SK-N-SH treated with all-trans-retinoic acid at 6 μM for 48 hours (cell line): ENCODE measurements around the gene LIPM.

Experiments
- ATAC-seq: fragments of 200-7000 bp; cut with Tn5 transposase; 3 replicates; pipeline ENCODE4 v1.9.1; 2020; ENCODE audit warnings: mild to moderate bottlenecking, moderate library complexity
- ARNTL ChIP-seq: fragments of 450-650 bp; formaldehyde crosslinking; IDR thresholded peaks from 2 replicates; pipeline ENCODE4 v1.5.0; 2020; ENCODE audit warnings: low read depth, mild to moderate bottlenecking, moderate library complexity, borderline replicate concordance
- BACH2 ChIP-seq: fragments of 250-450 bp; sonication (Bioruptor Pico); IDR thresholded peaks from 2 replicates; pipeline ENCODE4 v1.9.0; 2021; ENCODE audit warnings: mild to moderate bottlenecking, borderline replicate concordance
- CSDC2 ChIP-seq: fragments of 250-450 bp; sonication (Bioruptor Pico); IDR thresholded peaks from 2 replicates; pipeline ENCODE4 v1.5.0; 2020; ENCODE audit warnings: mild to moderate bottlenecking, moderate library complexity
- ESRRG ChIP-seq: fragments of 250-450 bp; sonication (Bioruptor Pico); IDR thresholded peaks from 2 replicates; pipeline ENCODE4 v1.6.1; 2021; ENCODE audit warnings: mild to moderate bottlenecking
- GLIS3 ChIP-seq: fragments of 250-450 bp; sonication (Bioruptor Pico); IDR thresholded peaks from 2 replicates; pipeline ENCODE4 v1.5.0; 2020; ENCODE audit warnings: mild to moderate bottlenecking, moderate library complexity
- ISL1 ChIP-seq: fragments of 250-450 bp; sonication (Bioruptor Pico); IDR thresholded peaks from 2 replicates; pipeline ENCODE4 v2.1.2; 2022; ENCODE audit warnings: mild to moderate bottlenecking, moderate library complexity
- OSR1 ChIP-seq: fragments of 250-450 bp; sonication (Bioruptor Pico); IDR thresholded peaks from 2 replicates; pipeline ENCODE4 v1.8.0; 2022; ENCODE audit warnings: moderate library complexity, mild to moderate bottlenecking, inconsistent platforms
- PATZ1 ChIP-seq: fragments of 250-450 bp; sonication (Bioruptor Pico); IDR thresholded peaks from 2 replicates; pipeline ENCODE4 v1.8.0; 2020; ENCODE audit warnings: mild to moderate bottlenecking, moderate library complexity, borderline replicate concordance
- POU6F1 ChIP-seq: fragments of 250-450 bp; sonication (Bioruptor Pico); IDR thresholded peaks from 2 replicates; pipeline ENCODE4 v1.8.0; 2021; ENCODE audit warnings: low read depth, mild to moderate bottlenecking, moderate library complexity, borderline replicate concordance
- PPARA ChIP-seq: fragments of 250-450 bp; sonication (Bioruptor Pico); IDR thresholded peaks from 2 replicates; pipeline ENCODE4 v1.5.0; 2020; ENCODE audit warnings: mild to moderate bottlenecking, borderline replicate concordance
- RARB ChIP-seq: fragments of 250-450 bp; sonication (Bioruptor Pico); IDR thresholded peaks from 2 replicates; pipeline ENCODE4 v1.8.0; 2021; ENCODE audit warnings: mild to moderate bottlenecking, moderate library complexity
- SNAI2 ChIP-seq: fragments of 250-450 bp; sonication (Bioruptor Pico); IDR thresholded peaks from 2 replicates; pipeline ENCODE4 v1.5.0; 2020; ENCODE audit warnings: mild to moderate bottlenecking, moderate library complexity
- TCF4 ChIP-seq: fragments of 250-450 bp; sonication (Bioruptor Pico); IDR thresholded peaks from 2 replicates; pipeline ENCODE4 v1.8.0; 2021; ENCODE audit warnings: mild to moderate bottlenecking, moderate library complexity, borderline replicate concordance
- TOX ChIP-seq: fragments of 250-450 bp; sonication (Bioruptor Pico); IDR thresholded peaks from 2 replicates; pipeline ENCODE4 v1.8.0; 2021; ENCODE audit warnings: mild to moderate bottlenecking, moderate library complexity, borderline replicate concordance
- ZC3H10 ChIP-seq: fragments of 250-450 bp; sonication (Bioruptor Pico); IDR thresholded peaks from 2 replicates; pipeline ENCODE4 v1.5.1; 2021; ENCODE audit warnings: mild to moderate bottlenecking, moderate library complexity
- ZFP3 ChIP-seq: fragments of 250-450 bp; sonication (Bioruptor Pico); IDR thresholded peaks from 2 replicates; pipeline ENCODE4 v1.5.0; 2020; ENCODE audit warnings: mild to moderate bottlenecking, moderate library complexity
- ZFP30 ChIP-seq: fragments of 450-650 bp; formaldehyde crosslinking; IDR thresholded peaks from 2 replicates; pipeline ENCODE4 v1.5.0; 2022; ENCODE audit warnings: mild to moderate bottlenecking, moderate library complexity
- ZNF565 ChIP-seq: fragments of 450-650 bp; formaldehyde crosslinking; conservative IDR thresholded peaks from 2 replicates; pipeline ENCODE4 v1.5.0; 2020; ENCODE audit warnings: low read depth, mild to moderate bottlenecking, moderate library complexity
- ZNF70 ChIP-seq: fragments of 450-650 bp; formaldehyde crosslinking; IDR thresholded peaks from 2 replicates; pipeline ENCODE4 v1.5.0; 2020; ENCODE audit warnings: mild to moderate bottlenecking, moderate library complexity
- ZNF8 ChIP-seq: fragments of 450-650 bp; formaldehyde crosslinking; IDR thresholded peaks from 2 replicates; pipeline ENCODE4 v1.5.0; 2020; ENCODE audit warnings: mild to moderate bottlenecking, moderate library complexity
- TF ChIP-seq, protein P1 (sequence below): fragments of 250-450 bp; sonication (Bioruptor Pico); IDR thresholded peaks from 2 replicates; pipeline ENCODE4 v1.5.1; 2021; ENCODE audit warnings: mild to moderate bottlenecking, moderate library complexity
- TF ChIP-seq, protein P2 (sequence below): fragments of 250-450 bp; sonication (Bioruptor Pico); IDR thresholded peaks from 2 replicates; pipeline ENCODE4 v1.5.1; 2020; ENCODE audit warnings: low read depth, mild to moderate bottlenecking, moderate library complexity

Gene LIPM

DNA sequence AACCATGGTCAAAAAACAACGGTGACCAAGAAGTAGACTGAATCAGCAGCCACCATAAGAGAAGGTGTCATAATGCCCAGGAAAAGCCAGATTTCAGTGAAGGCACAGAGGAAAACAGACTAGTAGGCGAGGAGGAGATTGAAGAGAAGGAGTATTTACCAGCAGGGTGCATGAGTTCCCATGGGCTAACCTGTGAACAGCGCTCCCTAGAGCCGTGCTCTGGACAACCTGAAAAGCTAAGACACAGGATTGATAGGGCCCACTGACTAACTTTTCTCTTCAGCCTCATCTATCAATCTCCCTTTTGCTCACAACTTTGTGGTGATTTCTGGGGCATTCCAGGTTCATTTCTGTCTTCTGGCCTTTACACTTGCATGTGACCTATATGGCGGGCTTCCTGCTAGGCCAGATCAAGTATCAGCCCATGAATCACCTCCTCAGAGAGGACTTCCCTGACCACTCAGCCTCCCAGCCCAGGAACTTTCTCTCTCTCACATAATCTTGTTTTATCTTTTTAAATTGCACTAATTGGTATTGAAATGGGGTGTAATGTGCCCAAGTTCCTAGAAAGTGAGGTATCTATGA, 36.3 kb downstream of the LIPM start (continued):
- no peak for TF ChIP-seq POU6F1 (CRISPR knock-in tag)
- no peak for TF ChIP-seq PPARA (CRISPR knock-in tag)
- TF ChIP-seq ZNF70 (CRISPR knock-in tag), result no peak
- no peak for TF ChIP-seq ARNTL (CRISPR knock-in tag)
- no peak for TF ChIP-seq SNAI2
- TF ChIP-seq TOX (CRISPR knock-in tag), result no peak
- no peak for TF ChIP-seq PATZ1
- no peak for TF ChIP-seq ZNF565
- TF ChIP-seq OSR1 (CRISPR knock-in tag), result no peak

GRCh38 chr10:88840104-88840503, 37.6 kb downstream of the LIPM start:
- no peak for ATAC-seq
- no peak for TF ChIP-seq PPARA (CRISPR knock-in tag)
- TF ChIP-seq PATZ1, result no peak
- no peak for TF ChIP-seq ZNF70 (CRISPR knock-in tag)
- no peak for TF ChIP-seq ZFP3 (CRISPR knock-in tag)
- no peak for TF ChIP-seq TOX (CRISPR knock-in tag)
- no peak for TF ChIP-seq RARB (CRISPR knock-in tag)
- TF ChIP-seq ZNF8 (CRISPR knock-in tag), result no peak
- no peak for TF ChIP-seq CSDC2
- TF ChIP-seq, protein P1, sequence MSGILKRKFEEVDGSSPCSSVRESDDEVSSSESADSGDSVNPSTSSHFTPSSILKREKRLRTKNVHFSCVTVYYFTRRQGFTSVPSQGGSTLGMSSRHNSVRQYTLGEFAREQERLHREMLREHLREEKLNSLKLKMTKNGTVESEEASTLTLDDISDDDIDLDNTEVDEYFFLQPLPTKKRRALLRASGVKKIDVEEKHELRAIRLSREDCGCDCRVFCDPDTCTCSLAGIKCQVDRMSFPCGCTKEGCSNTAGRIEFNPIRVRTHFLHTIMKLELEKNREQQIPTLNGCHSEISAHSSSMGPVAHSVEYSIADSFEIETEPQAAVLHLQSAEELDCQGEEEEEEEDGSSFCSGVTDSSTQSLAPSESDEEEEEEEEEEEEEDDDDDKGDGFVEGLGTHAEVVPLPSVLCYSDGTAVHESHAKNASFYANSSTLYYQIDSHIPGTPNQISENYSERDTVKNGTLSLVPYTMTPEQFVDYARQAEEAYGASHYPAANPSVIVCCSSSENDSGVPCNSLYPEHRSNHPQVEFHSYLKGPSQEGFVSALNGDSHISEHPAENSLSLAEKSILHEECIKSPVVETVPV (CRISPR knock-in tag), result no peak
- no peak for TF ChIP-seq GLIS3 (CRISPR knock-in tag)
- TF ChIP-seq ISL1 (CRISPR knock-in tag), result no peak
- no peak for TF ChIP-seq TCF4
- no peak for TF ChIP-seq ESRRG (CRISPR knock-in tag)
- TF ChIP-seq POU6F1 (CRISPR knock-in tag), result no peak
- TF ChIP-seq BACH2 (CRISPR knock-in tag), result no peak
- no peak for TF ChIP-seq ZC3H10 (CRISPR knock-in tag)
- TF ChIP-seq, protein P2, sequence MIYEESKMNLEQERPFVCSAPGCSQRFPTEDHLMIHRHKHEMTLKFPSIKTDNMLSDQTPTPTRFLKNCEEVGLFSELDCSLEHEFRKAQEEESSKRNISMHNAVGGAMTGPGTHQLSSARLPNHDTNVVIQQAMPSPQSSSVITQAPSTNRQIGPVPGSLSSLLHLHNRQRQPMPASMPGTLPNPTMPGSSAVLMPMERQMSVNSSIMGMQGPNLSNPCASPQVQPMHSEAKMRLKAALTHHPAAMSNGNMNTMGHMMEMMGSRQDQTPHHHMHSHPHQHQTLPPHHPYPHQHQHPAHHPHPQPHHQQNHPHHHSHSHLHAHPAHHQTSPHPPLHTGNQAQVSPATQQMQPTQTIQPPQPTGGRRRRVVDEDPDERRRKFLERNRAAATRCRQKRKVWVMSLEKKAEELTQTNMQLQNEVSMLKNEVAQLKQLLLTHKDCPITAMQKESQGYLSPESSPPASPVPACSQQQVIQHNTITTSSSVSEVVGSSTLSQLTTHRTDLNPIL (CRISPR knock-in tag), result no peak
- no peak for TF ChIP-seq SNAI2

DNA sequence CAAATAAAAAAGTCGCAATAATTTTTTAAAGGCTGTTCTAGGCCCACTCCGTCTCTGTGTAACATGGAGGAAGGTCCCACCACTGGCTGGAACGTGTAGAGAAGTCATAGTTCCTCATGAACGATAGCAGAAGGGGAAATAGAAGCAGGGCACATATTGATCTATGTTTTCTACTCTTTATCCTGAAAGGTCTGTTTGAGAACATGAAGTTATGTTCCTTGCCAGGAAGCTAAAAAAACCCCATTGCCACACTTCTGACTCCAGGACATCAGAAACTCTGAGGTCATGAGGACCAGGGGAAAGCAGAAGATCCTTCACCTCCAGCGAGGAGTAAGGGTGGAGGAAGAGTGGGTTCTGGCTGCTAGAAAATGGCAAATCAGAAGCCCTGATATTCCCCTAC, 38.4 kb downstream of the LIPM start:
- no peak for ATAC-seq

More for the DNA sequence above, 38.4 kb downstream of the LIPM start:
- TF ChIP-seq PATZ1, result no peak
- TF ChIP-seq ZNF70 (CRISPR knock-in tag), result no peak
- TF ChIP-seq, protein P1 (CRISPR knock-in tag), result no peak
- TF ChIP-seq SNAI2, result no peak
- TF ChIP-seq ZFP30, result no peak
- no peak for TF ChIP-seq POU6F1 (CRISPR knock-in tag)
- no peak for TF ChIP-seq ZNF565
- no peak for TF ChIP-seq ZNF8 (CRISPR knock-in tag)
